Immature natural killer cell (primary cell): ENCODE data around the gene C1orf210. TPM values are rescaled to one million over a fixed set of nuclear protein-coding genes. Genes with fewer than 3 reads are reported as not detected.

Experiments used
- DNase-seq, 3 donors: peaks; one replicate each; pipeline ENCODE4 v3.0.0; 2022; ENCODE audit warnings: mixed read lengths in 1 of 3
- H3K27ac Mint-ChIP-seq, 6 donors: one replicate each; pipeline ENCODE4 v1.8.0; 2020; ENCODE audit warnings: mixed read lengths in 6 of 6, mild to moderate bottlenecking in 5 of 6, inconsistent platforms in 4 of 6, moderate library complexity in 3 of 6
- H3K27me3 Mint-ChIP-seq, 3 donors: one replicate each; pipeline ENCODE4 v1.8.0; 2020 to 2021; ENCODE audit warnings: low read depth in 3 of 3, mild to moderate bottlenecking in 3 of 3, mixed read lengths in 3 of 3, moderate library complexity in 3 of 3, inconsistent platforms in 1 of 3
- H3K36me3 Mint-ChIP-seq, 3 donors: one replicate each; pipeline ENCODE4 v1.8.0; 2020; ENCODE audit warnings: mixed read lengths in 3 of 3, inconsistent platforms in 2 of 3, mild to moderate bottlenecking in 2 of 3
- H3K4me1 Mint-ChIP-seq, 2 donors: one replicate each; pipeline ENCODE4 v1.8.0; 2020; ENCODE audit warnings: inconsistent platforms in 2 of 2, mild to moderate bottlenecking in 2 of 2, mixed read lengths in 2 of 2, moderate library complexity in 1 of 2
- H3K4me3 Mint-ChIP-seq, 5 donors: one replicate each; pipeline ENCODE4 v1.8.0; 2020; ENCODE audit warnings: mild to moderate bottlenecking in 5 of 5, mixed read lengths in 5 of 5, inconsistent platforms in 3 of 5, moderate library complexity in 3 of 5
- H3K9me3 Mint-ChIP-seq, 6 donors: one replicate each; pipeline ENCODE4 v1.8.0; 2020; ENCODE audit warnings: mild to moderate bottlenecking in 6 of 6, mixed read lengths in 6 of 6, inconsistent platforms in 4 of 6, moderate library complexity in 3 of 6
- polyA plus RNA-seq, 3 donors: library from polyadenylated mRNA; unstranded; fragments of 300-500 nt; fragmentation: Illumina TruSeq; gene quantifications; one replicate each; pipeline ENCODE4 v1.2.3, GENCODE V29; 2021

Gene C1orf210
- polyA plus RNA-seq, 3 donors from 2014 or later, result not detected

DNA sequence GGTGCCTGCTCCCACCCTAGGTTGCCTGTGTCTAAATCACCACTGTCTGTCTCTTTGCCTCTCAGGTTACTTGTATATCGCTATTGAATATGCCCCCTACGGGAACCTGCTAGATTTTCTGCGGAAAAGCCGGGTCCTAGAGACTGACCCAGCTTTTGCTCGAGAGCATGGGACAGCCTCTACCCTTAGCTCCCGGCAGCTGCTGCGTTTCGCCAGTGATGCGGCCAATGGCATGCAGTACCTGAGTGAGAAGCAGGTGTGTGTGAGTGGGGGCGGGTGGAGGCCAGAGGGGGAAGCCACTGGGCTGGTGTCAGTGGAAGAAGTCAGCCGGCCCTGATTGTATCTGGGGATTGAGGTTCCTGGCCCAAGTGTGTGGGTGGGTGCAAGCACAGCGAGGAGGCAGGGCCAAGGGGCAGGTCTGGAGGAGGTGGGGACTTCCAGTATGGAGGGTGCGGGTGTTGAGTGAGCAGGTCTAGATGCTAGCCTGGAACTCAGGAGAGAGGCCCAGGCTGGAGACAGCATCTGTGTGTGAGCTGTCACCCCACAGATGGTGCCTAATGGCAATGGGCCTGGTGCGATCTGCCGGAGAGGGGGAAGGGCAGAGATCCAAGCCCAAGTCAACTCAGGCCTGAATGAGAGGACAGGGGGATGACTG, 32.6 kb upstream of the C1orf210 start:
- no peaks in the 10 kb centered on the region for H3K4me1 Mint-ChIP-seq
- peaks cover 0 to 5% (median 1%) of the 10 kb centered on the region in 3 donors for H3K27me3 Mint-ChIP-seq
- no peaks in the 10 kb centered on the region for H3K9me3 Mint-ChIP-seq
- H3K27ac Mint-ChIP-seq, result no peak overlapping the region
- peaks cover 0 to 2% (median 0%) of the 10 kb centered on the region in 3 donors for H3K36me3 Mint-ChIP-seq
- no peak overlapping the region for H3K4me3 Mint-ChIP-seq
- DNase-seq, result no peak

DNA sequence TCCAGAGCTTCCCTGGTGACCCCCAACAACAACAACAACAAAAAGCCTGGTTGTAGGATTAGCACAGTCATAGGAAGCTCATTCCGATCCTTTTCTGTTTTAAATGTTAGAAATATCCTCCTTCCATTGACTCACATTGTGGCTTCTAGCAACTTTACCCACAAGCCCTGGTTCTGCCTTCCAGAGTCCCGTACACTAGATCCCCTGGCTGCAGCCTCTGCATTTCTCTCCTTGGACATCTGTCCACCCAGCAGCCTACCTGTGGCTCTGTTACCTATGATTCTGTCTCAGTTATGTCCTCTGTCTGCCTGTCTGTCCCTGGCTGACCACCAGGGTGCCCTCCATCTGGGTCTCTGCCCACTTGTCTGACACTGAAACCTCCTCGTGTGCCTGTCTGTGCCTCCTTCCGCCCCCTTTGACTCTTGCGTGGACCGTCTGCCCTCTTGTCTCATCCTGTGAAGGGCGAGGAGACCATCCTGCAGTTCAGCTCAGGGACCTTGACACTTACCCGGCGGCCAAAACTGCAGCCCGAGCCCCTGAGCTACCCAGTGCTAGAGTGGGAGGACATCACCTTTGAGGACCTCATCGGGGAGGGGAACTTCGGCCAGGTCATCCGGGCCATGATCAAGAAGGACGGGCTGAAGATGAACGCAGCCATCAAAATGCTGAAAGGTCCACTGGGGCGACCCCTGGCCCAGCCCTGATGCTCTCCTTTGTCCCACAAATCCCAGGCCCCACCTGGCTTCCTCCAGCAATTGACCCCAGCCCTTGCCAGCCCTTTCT, 31.5 kb upstream of the C1orf210 start:
- no peak for DNase-seq
- peaks cover 0 to 5% (median 1%) of the 10 kb centered on the region in 3 donors for H3K27me3 Mint-ChIP-seq
- H3K4me3 Mint-ChIP-seq, result no peak overlapping the region
- H3K9me3 Mint-ChIP-seq, result no peaks in the 10 kb centered on the region
- no peaks in the 10 kb centered on the region for H3K4me1 Mint-ChIP-seq
- no peak overlapping the region for H3K27ac Mint-ChIP-seq
- peaks cover 0 to 5% (median 0%) of the 10 kb centered on the region in 3 donors for H3K36me3 Mint-ChIP-seq

DNA sequence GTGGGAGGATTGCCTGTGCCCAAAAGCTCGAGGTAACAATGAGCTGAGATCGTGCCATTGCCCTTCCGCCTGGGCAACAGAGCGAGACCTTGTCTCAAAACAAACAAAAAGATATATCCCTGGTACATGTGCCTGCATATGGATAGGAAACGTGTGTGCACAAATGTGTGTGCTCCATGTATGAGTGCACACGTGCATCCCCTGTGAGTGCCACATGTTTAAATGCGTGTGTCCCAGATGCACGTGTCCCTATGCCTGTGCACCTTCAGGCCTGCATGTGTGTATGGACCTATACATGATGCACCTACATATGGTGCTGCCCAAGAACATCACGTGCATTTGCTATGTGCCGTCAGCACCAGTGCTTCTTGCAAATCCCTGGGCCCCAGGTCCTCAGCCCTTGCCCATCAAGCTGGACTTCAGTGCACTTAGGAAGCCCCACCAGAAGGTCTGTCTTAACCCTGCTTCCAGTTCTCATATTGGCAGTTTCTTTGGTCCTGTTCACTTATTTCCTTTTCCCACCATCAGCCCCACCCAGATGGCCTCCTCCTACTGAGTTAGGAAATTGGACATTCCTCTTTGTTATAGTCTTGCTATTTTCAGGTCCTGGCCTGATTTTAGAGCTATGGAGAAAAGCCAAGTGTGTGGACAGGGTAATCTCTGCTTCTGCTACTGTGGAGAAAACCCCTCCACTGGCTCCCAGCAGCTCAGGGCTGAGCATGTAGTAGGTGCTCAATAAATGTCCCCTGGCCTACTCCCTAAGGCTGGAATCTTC, 30.8 kb upstream of the C1orf210 start:
- H3K27me3 Mint-ChIP-seq, result peaks cover 0 to 5% (median 1%) of the 10 kb centered on the region in 3 donors
- H3K36me3 Mint-ChIP-seq, result peaks cover 0 to 5% (median 0%) of the 10 kb centered on the region in 3 donors
- DNase-seq, result no peak
- no peaks in the 10 kb centered on the region for H3K4me1 Mint-ChIP-seq
- H3K27ac Mint-ChIP-seq, result no peak overlapping the region
- no peak overlapping the region for H3K4me3 Mint-ChIP-seq
- no peaks in the 10 kb centered on the region for H3K9me3 Mint-ChIP-seq

DNA sequence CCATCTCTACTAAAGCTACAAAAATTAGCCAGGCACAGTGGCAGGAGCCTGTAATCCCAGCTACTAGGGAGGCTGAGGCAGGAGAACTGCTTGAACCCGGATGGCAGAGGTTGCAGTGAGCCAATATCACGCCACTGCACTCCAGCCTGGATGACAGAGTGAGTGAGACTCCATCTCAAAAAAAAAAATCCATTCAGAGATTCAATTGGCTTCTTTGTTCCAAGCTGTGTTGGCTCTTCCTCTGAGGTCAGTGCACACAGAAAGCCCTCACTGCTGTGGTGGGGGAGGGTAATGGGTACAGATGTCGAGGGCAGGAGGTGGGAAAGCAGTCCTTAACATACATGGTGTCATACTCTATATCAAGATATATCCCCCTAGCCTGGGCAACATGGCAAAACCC, 30.1 kb upstream of the C1orf210 start:
- no peak for DNase-seq
- H3K27ac Mint-ChIP-seq, result peak overlapping the region in 1 of 6 donors; percentile 40
- no peak overlapping the region for H3K4me3 Mint-ChIP-seq
- peaks cover 0 to 5% (median 0%) of the 10 kb centered on the region in 3 donors for H3K36me3 Mint-ChIP-seq
- H3K4me1 Mint-ChIP-seq, result no peaks in the 10 kb centered on the region
- peaks cover 0 to 5% (median 1%) of the 10 kb centered on the region in 3 donors for H3K27me3 Mint-ChIP-seq
- H3K9me3 Mint-ChIP-seq, result no peaks in the 10 kb centered on the region

DNA sequence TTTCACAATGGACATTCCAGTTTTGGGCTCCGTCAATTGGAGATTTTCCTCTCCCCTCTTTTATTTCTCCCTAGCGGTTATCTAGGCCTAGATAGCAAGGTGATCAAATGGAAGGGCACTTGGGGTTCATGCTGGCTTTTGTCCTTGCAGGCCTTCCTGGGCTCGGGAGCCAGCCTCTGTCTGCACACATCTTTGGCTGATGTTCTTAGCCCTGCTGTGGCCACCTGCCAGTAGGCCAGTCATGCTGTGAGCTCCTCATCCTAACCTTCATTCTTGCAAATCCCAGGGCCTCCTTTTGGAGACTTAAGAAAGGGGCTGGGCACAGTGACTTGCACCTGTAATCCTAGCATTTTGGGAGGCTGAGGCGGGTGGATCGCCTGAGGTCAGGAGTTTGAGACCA, 28.9 kb upstream of the C1orf210 start:
- Mint-ChIP-seq H3K9me3 (no peaks in the 10 kb centered on the region), H3K27ac (no peak overlapping the region), H3K36me3 (peaks cover 0 to 3% (median 0%) of the 10 kb centered on the region in 3 donors), H3K4me1 (no peaks in the 10 kb centered on the region), H3K27me3 (peaks cover 0 to 3% (median 1%) of the 10 kb centered on the region in 3 donors), H3K4me3 (no peak overlapping the region)
- DNase-seq, result no peak

DNA sequence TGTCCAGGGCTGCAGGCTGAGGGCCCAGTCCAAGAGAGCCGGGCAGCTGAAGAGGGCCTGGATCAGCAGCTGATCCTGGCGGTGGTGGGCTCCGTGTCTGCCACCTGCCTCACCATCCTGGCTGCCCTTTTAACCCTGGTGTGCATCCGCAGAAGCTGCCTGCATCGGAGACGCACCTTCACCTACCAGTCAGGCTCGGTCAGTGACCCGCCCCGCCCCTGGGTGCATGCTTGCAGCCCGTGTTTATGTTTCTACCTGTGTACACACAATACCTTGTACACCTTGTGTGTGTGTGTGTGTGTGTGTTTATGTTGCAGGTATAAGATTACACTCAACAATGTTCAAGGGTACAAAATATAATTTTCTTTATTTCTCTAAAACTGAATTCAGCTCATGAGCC, 28.4 kb upstream of the C1orf210 start:
- peaks cover 0 to 3% (median 1%) of the 10 kb centered on the region in 3 donors for H3K27me3 Mint-ChIP-seq
- H3K4me1 Mint-ChIP-seq, result no peaks in the 10 kb centered on the region
- no peak for DNase-seq
- no peaks in the 10 kb centered on the region for H3K9me3 Mint-ChIP-seq
- peaks cover 0 to 3% (median 0%) of the 10 kb centered on the region in 3 donors for H3K36me3 Mint-ChIP-seq
- peak overlapping the region in 1 of 6 donors; percentile 24 for H3K27ac Mint-ChIP-seq
- H3K4me3 Mint-ChIP-seq, result no peak overlapping the region

DNA sequence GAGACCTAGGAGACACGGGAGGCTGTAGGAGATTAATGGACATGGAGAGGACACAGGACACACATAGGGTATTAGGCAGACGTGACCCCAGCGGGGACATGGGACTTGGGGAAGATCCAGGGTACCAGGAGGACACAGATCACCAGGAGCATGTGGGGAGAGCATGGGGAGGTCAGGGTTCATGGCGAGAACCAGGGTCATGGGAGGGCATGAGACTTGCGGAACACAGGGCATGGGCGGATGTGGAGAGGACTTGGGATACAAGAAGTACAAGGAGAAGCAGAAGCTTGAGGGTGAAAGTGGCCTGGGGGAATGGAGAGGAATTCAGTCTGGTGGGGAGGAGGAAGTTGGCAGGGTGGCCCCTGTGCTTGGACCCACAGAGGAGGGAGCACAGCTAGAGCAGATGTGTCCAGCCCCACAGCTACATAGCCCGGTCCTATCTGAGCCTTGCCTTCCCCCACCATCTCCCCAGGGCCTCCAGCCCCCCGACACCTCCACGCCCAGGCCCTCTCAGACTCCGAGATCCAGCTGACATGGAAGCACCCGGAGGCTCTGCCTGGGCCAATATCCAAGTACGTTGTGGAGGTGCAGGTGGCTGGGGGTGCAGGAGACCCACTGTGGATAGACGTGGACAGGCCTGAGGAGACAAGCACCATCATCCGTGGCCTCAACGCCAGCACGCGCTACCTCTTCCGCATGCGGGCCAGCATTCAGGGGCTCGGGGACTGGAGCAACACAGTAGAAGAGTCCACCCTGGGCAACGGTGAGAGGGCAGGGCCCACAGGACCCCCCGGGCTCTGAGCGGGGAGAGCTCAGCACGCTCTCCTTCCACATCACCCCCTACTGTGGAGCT, 27.5 kb upstream of the C1orf210 start:
- Mint-ChIP-seq H3K9me3 (no peaks in the 10 kb centered on the region), H3K36me3 (peaks cover 0 to 3% (median 0%) of the 10 kb centered on the region in 3 donors), H3K4me1 (no peaks in the 10 kb centered on the region), H3K4me3 (no peak overlapping the region), H3K27ac (peak overlapping the region in 1 of 6 donors; percentile 35), H3K27me3 (peaks cover 0 to 3% (median 1%) of the 10 kb centered on the region in 3 donors)
- DNase-seq, result no peak

DNA sequence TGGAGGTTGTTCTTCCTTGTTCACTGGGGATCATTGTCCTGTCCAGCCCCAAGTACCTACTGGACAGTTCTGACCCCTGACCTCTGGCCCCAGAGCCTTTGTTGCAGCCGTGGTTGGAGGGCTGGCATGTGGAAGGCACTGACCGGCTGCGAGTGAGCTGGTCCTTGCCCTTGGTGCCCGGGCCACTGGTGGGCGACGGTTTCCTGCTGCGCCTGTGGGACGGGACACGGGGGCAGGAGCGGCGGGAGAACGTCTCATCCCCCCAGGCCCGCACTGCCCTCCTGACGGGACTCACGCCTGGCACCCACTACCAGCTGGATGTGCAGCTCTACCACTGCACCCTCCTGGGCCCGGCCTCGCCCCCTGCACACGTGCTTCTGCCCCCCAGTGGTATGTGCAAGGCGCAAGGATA, 26.8 kb upstream of the C1orf210 start:
- no peak overlapping the region for H3K4me3 Mint-ChIP-seq

DNA sequence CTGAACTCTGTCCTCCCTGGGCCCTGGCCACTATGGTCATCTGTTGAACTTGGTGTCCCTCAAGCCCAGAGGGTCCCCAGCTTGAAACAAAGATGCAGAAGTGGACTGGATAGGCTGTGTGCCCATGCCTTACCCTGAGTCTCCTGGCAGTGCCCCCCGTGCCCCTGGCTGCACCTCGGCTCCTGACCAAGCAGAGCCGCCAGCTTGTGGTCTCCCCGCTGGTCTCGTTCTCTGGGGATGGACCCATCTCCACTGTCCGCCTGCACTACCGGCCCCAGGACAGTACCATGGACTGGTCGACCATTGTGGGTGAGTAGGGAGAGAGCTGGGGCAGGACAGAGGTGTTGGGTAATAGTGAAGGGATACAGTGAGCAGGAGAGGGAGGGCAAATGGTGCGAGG, 26.1 kb upstream of the C1orf210 start:
- Mint-ChIP-seq H3K27ac (no peak overlapping the region), H3K4me3 (no peak overlapping the region), H3K4me1 (no peaks in the 10 kb centered on the region), H3K36me3 (peaks cover 0 to 3% (median 0%) of the 10 kb centered on the region in 3 donors), H3K9me3 (no peaks in the 10 kb centered on the region), H3K27me3 (peaks cover 0 to 8% (median 1%) of the 10 kb centered on the region in 3 donors)
- DNase-seq, result no peak

More for the DNA sequence above, 26.8 kb upstream of the C1orf210 start:
- H3K36me3 Mint-ChIP-seq, result peaks cover 0 to 3% (median 0%) of the 10 kb centered on the region in 3 donors
- peak overlapping the region in 1 of 6 donors; percentile 35 for H3K27ac Mint-ChIP-seq
- peaks cover 0 to 3% (median 1%) of the 10 kb centered on the region in 3 donors for H3K27me3 Mint-ChIP-seq
- no peaks in the 10 kb centered on the region for H3K4me1 Mint-ChIP-seq
- H3K9me3 Mint-ChIP-seq, result no peaks in the 10 kb centered on the region
- DNase-seq, result no peak

DNA sequence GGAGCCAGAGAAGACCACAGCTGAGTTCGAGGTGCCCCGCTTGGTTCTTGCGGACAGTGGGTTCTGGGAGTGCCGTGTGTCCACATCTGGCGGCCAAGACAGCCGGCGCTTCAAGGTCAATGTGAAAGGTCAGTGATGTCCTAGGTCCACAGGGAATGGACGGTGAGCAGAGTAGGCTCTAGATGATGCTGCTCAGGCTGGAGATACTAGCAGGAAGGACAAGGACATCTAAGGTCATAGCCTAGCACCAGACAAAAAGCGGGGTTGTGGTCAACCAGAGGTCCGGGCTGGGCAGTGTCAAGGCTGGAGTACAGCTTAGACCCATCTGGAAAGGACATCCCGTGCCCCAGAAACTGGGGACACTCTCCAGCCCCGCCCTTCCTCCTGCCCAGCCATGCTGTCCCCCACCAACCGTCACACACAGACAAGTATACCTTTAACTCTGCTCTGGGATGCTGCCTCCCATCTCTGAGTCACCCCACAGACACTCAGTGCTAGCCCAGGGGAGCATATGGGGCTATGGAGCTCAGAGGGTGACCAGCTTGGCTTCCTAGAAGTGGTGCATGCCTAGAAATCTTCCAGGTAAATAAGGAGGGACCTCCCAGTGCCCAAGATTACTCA, 24.1 kb upstream of the C1orf210 start:
- Mint-ChIP-seq H3K9me3 (no peaks in the 10 kb centered on the region), H3K27ac (no peak overlapping the region), H3K36me3 (peaks cover 0 to 3% (median 0%) of the 10 kb centered on the region in 3 donors), H3K4me3 (no peak overlapping the region), H3K27me3 (peaks cover 0 to 9% (median 1%) of the 10 kb centered on the region in 3 donors), H3K4me1 (no peaks in the 10 kb centered on the region)
- DNase-seq, result no peak

DNA sequence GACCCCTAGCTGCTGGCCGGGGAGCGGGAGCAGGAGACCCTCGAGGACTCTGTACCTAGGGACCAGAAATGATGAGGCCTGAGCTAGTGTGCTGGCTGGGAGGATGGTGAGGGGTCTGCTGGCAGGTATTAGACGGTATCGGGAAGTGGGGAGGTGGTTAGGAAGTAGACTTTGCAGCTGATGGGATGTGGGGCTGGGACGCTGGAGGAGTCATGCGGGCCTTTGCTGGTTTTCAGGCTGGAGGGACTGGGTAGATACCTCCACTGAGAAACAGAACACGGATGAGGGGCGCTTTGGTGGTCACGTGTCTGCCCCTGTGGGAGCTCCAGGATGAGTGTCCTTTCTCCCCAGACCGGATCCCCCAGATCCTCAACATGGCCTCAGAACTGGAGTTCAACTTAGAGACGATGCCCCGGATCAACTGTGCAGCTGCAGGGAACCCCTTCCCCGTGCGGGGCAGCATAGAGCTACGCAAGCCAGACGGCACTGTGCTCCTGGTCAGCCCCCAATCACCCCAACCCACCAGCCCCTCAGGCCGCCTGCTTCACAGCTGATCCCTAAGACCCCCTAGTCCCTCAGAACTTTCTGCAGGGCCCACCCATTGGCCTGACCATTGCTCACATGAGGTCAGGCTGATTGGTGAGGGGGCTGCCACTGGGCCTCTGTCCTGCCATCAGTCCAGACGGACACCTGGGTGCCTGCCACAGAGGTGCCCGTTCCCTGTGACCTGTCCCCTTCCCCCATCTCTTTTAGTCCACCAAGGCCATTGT, 23.4 kb upstream of the C1orf210 start:
- no peak overlapping the region for H3K27ac Mint-ChIP-seq
- no peaks in the 10 kb centered on the region for H3K4me1 Mint-ChIP-seq
- H3K36me3 Mint-ChIP-seq, result peaks cover 0 to 3% (median 0%) of the 10 kb centered on the region in 3 donors
- H3K4me3 Mint-ChIP-seq, result no peak overlapping the region
- H3K27me3 Mint-ChIP-seq, result peaks cover 0 to 9% (median 1%) of the 10 kb centered on the region in 3 donors
- no peaks in the 10 kb centered on the region for H3K9me3 Mint-ChIP-seq
- no peak for DNase-seq

DNA sequence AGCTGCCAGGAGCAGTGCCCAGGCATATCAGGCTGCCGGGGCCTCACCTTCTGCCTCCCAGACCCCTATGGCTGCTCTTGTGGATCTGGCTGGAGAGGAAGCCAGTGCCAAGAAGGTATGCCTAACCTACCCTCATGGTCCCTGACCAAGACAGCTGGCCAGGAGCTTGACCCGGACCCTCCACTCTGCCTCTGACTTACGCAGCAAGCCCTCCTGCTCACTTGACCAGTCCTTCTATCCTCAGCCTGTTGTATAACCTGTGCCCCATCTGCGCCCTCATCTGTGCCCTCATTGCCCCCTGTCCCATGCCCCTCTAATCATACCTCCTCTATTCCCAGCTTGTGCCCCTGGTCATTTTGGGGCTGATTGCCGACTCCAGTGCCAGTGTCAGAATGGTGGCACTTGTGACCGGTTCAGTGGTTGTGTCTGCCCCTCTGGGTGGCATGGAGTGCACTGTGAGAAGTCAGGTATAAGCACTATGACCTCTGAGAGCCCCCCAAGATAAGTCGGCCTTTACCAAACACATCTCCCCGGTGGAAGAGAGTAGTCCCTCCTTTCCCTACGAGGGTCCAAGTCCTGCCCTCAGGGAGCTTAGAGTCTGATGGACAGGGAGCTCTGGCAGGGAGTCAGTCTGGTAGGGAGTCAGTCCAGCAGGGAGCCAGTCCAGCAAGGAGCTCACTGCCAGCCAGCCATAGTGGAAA, 22.2 kb upstream of the C1orf210 start:
- no peaks in the 10 kb centered on the region for H3K4me1 Mint-ChIP-seq
- no peak overlapping the region for H3K4me3 Mint-ChIP-seq
- no peak overlapping the region for H3K27ac Mint-ChIP-seq
- peaks cover 0 to 13% (median 2%) of the 10 kb centered on the region in 3 donors for H3K27me3 Mint-ChIP-seq
- no peak for DNase-seq
- peaks cover 0 to under 1% (median 0%) of the 10 kb centered on the region in 3 donors for H3K36me3 Mint-ChIP-seq
- no peaks in the 10 kb centered on the region for H3K9me3 Mint-ChIP-seq
